SKM-1 (cell line): ENCODE measurements around the gene RHPN2.
"Not testable (repeated sequence)": the region's sequence is repeated elsewhere in the genome, so short reads cannot be mapped to it uniquely, and the experiment has no call there.

Experiments used
- DNase-seq: peaks from one replicate; lab custom pipeline; 2025; ENCODE audit not compliant: unreplicated experiment; lab: John Stamatoyannopoulos, UW

Gene RHPN2

DNA sequence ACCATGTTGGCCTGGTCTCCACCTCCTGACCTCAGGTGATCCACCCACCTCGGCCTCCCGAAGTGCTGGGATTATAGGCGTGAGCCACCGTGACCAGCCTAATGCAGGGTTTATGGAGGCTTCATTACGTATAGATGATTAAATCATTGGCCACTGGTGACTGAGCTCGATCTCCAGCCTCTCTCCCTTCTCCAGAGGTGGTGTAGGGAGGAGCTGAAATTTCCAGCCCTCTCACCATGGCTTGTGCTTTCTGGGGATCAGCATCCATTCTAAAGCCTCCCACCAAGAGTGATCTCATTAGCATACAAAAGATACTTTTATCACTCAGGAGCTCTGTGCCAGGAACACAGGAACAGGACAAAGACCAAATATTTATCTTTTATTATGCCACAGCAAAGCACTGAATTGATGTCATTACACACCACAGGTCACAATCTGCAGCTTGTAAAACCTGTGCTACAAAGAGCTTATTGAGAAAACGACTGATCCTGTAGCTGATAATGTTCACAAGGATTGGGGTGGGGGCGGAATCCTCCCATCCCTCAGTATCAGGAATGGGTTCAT lies 32.4 kb downstream of the RHPN2 start:
- no peak for DNase-seq

DNA sequence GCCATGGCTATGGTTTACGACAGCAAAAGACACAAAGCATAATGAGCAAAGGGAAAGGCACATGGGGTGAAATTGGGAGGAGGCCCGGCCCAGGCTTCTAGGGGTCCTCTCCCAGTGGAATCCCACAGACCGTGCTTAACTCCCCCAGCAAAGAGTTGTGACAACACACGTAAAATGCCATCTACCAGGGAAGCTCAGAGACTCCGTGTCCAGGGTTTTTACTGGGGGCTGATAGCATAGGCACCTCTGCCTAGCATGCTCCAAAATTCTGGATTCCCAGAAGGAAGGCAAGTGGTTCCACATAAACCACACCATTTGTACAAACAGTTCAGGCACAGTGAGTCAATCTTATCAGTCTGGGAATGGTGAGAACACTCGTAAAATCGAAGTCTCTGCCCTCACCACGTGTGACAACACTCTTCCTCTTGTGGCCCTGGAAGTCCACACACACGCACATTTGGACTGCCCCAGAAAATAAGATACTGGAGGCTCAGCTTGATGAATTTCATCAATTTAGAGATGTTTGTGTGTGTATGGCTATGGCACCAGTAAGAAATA lies 34.9 kb downstream of the RHPN2 start:
- DNase-seq, result no peak

DNA sequence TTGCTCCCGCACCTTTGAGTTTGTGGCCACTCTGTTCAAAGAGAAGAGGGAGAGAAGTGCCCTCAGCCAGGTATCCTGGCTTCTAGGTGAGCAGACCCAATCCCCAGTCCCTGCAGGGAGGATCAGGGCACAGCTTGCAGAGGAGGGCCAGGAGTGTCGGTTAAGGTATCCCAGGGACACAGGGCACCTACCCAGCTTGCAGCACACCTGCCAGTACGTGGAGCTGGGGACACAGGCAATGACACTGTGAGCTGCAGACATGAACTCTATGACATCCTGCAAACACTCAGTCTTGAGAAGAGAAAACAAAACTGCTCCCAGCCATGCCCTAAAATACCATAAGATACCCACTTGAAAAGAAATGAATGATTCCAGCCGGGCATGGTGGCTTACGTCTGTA lies 38.1 kb downstream of the RHPN2 start:
- DNase-seq, result not testable (repeated sequence)

DNA sequence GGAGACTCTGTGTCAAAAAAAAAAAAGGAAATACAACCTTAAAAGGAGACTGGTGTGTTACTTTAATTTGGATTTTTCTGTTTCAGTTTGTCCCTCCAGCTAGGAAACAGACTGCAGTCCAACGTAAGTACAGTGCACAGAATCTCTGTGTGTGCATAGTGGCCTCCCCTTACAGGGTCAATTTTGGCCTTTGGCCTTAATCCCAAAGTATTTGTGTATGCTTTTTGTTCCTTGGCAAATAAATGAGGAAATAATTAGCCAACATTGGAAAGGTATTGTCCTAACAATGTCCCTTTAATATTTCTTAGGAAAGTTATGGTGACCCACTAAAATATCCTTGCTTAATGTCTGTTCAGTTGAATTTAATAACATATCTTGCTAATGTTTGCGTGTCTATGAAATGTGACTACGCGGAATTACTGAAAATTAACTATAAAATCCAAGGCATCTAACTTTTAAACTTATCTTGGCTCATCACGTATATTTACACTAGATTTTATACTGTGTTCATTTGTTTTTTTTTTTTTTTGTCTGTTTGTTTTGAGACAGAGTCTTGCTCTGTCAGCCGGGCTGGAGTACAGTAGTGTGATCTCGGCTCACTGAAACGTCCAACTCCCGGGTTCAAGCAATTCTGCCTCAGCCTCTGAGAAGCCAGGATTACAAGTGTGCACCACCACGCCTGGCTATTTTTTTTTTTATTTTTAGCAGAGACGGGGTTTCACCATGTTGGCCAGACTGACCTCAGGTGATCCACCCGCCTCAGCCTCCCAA lies 39.0 kb downstream of the RHPN2 start:
- not testable (repeated sequence) for DNase-seq

DNA sequence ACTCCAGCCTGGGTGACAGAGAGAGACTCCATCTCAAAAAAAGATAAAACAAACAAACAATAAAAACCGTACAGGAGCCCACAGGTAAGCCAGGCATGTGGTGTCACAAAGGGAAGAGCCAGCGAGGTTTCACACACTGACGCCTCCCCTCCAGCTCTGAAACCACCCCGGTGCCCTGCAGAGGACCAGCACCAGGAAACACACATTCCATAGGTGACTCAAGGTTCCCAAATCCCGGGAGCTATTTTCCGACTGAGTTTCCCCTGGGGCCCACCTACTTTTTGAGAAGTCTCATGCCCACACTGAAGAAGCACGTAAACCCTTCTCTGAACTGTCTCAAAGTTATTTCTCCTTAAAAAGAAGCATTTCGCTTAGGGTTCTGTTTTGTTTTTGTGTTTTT lies 40.3 kb downstream of the RHPN2 start:
- no peak for DNase-seq

DNA sequence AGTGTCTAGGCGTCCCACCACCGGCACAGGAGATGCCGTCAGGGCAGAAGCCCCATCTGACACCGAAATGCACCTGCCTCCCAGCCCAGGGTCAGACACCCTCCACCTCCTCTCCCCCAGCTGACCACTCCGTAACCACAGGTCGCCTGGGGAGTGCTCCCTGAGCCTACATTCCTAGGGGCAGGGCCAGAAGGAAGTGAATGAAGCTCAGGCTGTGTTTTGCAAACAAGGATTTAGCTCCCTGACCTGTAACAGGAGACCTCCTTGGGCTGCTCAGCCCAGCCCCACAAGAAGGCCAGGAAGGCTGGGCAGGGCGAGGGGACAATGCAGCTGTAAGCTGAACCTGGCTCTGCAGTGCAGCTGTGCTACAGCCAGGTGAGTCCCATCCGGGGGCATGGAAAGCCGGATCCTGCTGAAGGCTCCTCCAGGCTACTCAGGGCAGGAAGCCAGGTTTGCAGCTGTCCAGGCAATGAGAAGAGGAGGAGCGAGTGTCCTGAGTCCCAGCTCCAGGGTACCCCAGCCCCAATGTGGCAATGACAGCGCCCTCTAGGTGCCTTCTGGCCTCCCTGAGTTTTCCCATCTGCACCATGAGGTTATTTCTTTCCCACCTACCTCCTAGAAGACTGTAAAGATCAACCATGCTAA lies 42.1 kb downstream of the RHPN2 start:
- DNase-seq, result no peak

DNA sequence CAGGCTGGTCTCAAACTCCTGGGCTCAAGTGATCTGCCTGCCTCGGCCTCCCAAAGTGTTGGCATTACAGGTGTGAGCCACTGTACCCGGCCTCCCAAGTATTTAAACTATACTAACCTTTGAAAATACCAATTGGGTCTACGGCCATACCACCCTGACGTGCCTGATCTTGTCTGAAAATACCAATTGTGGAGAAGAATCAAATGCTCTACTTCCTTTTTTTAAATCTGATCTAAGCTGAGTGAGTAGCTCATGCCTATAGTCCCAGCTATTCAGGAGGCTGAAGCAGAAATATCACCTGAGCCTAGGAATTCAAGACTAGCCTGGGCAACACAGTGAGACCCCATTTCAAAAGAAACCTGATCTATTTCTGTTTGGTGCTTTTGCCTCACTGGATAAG lies 53.8 kb downstream of the RHPN2 start:
- DNase-seq, result not testable (repeated sequence)

DNA sequence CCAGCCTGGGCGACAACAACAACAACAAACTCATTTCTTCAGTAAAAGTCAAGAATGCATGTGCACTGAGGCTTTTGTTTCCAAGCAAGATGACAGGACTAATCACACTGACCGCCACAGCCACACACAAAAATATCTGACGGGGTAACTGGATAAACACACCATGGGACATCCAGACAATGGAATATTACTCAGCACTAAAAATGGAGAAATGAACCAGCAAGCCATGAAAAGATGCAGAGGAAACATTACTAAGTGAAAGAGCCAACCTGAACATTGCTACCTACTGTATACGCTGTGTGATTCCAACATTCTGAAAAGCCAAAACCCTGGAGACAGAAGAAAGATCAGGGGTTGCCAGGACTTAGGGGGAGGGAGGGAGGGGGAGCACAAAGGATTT lies 56.0 kb downstream of the RHPN2 start:
- DNase-seq, result no peak

DNA sequence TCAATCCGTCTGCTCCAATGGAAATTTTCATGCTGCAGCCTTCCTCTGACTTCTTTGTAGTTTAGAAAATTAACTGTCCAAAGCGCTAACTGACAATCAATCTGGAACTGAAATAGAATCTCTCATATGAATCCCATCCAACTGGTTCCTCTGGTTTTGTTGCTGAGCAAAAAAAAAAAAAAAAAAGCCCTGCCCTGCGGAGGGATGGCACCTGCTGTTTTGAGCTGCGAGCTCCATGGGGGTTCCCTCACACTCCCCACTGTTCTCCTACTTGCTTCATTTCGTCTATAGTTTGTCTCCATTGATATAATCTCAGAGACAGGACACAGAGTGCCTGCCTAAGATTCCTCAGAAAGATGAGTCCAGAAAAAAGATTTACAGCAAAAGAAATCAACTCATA lies 59.2 kb downstream of the RHPN2 start:
- no peak for DNase-seq

DNA sequence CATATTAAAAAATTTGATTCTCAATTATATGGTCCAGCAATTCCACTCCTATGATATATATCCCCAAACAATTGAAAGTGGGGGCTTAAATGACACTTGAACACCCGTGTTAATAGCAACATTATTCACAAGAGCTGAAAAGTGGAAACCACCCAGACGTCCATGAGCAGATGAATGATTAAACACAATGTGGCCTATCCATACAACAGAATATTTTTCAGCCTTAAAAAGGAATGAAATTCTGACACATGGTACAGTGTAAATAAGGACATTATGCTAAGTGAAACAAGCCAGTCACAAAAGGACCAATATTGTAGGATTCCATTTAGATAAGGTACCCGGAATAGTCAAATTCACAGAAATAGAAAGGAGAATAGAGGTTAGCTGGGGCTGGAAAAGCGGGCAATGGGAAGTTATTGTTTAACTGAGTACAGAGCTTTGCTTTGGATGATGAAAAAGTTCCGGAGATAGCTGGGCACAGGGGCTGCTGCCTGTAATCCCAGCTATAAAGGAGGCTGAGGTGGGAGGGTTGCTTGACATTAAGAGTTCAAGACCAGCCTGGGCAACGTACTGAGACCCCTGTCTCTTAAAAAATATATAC lies 61.2 kb downstream of the RHPN2 start:
- DNase-seq, result not testable (repeated sequence)

DNA sequence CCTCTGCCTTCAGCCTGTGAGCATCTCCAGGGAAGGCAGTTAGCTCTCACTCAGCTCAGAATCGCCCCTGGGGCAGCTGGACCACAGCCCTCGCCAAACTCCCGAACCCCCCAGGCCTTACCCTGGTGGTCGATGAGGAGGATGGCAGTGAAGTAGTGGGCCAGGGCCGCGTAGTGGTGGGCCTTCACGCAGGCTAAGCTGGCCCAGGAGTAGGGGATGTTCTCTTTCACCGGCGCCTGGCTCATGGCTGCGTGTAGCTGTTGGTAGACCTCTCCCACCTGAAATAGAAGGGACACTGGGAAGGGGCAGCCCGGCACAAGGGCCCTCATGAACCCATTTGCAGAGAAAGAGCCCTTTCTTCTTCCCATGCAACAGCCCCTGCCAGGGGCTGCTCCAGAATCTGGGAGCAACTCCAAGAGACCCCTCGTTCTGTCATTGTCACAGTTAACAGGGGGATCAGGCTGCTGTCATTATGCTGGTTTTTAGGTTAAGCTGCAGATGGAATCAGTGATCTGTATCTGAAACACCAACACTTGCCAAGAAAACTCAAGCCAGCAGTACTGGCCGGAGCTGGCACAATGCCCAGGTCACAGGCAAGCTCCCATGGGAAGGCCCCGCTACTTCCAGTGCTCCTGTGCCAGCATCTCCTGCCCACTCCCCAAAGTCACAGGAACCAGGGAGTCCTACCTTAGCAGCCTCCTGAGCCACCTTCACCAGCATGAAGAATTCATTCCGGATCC lies 62.4 kb downstream of the RHPN2 start:
- DNase-seq, result not testable (repeated sequence)

DNA sequence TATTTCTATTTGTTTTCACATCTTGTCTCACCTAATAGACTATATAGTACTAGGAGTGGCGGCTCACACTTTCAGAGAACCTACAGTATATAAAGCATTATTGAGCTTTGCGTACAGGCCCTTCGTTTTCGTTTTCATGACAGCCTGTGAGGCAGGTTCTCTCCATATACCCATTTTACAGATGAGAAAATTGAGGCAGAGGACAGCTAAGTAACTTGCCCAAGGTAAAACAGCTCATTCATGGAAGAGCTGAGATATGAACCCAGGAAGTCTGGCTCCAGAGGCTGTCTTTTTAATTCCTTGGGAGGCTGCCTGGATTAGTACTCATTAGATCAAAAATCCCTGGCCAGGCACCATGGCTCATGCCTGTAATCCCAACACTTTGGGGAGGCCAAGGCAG lies 63.8 kb downstream of the RHPN2 start:
- no peak for DNase-seq

DNA sequence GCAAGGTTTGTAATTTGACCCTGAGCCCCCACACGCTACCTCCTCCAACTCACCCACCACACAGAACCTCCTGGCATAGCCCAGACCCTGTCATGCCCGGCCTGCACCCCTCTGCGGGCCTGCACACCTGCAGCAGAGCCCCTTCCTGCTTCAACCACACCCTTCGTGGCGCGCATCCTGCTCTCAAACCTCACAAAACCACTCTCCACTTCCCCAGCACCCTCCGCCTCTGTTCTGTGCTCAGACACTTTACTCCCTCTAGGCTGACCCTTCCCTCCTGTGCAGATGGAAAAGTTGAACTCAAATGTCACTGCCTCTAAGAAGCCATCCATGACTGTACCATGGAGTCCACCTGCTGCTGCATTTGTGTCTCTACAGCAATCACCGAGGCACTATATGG lies 64.2 kb downstream of the RHPN2 start:
- DNase-seq, result no peak

DNA sequence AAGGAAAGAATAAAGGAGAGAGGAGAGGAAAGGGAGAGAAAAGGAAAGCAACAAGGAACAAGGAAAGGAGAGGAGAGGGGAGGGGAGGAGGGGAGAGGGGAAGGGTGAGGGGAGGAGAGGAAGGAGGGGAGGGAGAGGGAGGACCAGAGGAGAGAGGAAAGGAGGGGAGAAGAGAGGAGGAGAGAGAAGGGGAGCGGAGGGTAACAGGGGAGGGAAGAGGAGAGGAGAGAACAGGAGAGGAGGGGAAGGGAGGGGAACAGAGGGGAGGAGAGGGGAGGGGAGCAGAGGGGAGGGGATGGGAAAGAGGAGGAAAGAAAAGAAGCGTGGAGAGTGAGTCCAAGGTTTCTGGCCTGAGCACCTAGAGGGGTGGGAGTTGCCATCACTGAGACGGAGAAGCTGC lies 66.0 kb downstream of the RHPN2 start:
- no peak for DNase-seq

DNA sequence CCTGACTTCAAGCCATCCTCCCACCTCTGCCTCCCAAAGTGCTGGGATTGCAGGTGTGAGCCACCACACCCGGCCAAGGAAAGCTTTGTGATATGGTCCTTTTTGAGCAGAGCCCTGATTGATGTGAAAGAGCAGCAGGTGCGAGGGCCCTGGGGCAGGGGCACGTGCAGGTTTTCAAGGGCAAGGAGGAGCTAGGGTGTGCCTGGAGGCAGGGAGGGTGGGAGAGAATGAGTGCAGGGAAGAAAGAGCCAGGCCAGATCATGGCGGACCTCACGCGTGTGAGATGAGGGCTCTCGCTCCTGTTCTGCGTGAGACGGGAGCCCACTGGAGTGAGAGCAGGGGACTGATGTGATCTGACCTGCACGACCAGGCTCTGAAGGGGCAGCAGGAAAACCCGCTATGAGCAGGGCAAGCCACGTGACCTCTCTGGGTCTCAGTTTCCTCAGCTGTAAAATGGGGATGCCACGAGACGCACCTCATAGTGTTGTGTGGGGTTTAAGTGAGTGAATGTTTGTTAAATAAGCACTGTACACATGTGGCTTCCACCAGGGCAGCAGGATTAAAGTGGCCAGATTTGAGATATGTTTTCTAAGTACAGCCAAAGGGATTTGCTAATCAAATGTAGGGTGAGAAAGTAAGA lies 66.9 kb downstream of the RHPN2 start:
- no peak for DNase-seq

DNA sequence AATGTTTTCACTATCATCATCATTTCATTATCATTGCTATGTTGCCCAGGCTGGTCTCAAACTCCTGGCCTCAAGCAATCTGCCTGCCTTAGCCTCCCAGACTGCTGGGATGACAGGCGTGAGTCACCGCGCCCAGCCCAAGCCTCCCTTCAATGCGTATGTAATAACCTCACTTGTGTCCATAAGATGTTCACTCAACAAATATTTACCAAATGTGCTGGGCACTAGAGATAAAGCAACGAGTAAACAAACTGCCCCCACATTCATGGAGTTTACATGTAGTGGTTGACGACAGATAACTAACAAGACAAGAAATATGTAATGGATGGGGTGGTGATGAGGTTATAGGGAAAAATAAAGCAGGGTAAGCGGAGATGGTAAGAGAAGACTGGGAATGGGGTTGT lies 67.6 kb downstream of the RHPN2 start:
- DNase-seq, result not testable (repeated sequence)

DNA sequence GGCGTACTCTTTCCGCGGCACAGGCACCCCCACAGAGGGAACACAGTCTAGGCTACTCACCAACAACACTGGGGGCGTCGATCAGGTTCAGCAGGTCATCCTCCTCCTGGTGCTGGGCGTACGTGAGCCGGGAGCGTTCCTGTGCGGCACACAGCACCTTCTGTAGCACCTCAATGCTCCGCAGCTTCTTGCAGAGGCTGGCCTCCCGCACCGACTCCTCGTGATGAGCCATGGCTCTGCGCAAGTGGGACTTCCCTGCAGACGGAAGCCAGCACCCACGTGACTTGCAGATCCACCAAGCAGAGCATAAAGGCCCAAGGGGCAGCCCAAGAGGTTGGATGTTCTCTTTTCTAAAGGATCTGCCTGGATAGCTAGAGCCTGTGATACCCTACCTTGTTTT lies 68.7 kb downstream of the RHPN2 start:
- not testable (repeated sequence) for DNase-seq

DNA sequence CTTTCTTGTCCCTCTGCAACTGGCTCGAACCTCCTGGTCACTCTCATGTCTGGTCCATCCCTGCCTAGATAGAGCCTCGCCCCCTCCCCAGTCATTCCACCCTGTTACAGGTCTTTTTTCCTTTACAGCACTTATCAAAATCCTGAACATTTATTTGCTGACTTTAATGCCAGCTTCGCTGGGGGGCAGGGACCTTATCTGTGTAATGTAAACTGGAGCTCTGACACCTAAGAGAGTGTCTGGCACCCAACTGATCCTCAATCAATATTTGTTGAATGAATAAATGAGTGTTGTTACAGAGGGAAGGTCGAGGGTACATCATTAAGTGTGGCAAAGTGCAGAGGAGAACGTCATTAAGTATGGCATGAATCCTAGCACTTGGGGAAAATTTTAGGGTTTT lies 76.0 kb downstream of the RHPN2 start:
- no peak for DNase-seq

DNA sequence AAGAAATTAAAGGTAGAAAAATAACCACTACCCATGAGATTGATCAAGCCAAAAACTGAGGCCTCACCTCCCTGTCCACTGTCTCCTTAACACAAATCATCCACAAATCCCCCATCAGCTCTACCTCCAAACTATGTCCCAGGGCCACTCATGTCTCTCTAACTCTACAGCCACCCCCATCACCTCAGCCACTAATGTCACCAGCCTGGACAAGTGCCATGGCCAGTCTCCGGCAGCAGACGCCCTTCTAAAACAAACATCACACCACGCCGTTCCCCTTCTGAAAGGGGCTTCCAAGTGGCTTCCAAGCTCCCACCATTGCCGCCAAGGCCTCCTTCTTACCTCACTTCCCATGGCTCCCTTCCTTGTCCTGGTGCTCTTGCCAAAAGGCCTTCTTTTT lies 76.4 kb downstream of the RHPN2 start:
- not testable (repeated sequence) for DNase-seq

DNA sequence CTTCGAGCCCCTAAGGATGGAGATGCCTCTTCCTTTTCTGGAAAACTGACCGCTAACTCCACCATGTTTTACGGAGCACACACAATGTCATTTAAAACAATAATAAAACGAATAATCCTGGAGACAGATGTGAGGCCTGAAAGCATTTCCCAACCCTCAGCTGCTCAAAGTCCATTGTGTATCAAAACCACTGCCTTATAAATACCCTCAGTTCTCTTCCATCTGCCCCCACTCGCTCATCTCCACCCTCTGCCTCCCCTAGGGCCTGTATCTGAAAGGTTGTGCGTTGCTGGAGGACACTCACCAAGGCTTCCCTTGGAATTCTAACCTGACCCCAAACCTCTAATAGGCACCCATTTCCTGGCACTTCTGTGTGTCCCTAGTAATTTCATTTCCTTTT lies 82.2 kb downstream of the RHPN2 start:
- DNase-seq, result not testable (repeated sequence)

DNA sequence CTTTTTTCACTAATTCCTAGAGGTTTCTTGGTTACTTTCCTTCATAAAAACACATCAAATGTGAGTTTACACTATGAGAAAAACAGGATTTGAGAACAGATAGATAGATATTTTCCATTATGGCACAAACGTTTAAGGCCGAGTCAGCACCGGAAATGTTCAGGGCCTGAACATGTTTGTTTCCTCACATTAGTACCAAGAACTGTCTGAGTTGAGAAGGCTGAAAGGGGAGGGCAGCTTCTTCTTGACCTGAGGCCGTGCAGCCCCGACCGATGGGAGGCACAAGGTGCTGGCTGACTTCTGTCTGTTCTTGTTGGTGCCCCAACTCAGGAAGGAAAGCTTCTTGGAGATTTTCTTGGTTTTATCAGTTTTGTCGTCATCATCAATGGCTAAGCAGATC lies 84.9 kb downstream of the RHPN2 start:
- DNase-seq, result not testable (repeated sequence)
